ENCODE measurements around the gene WDR88.
"Not testable (repeated sequence)": the region's sequence is repeated elsewhere in the genome, so short reads cannot be mapped to it uniquely, and the experiment has no call there.

- not testable (repeated sequence) for TF ChIP-seq CTCF (conservative IDR thresholded peaks at IDR 0.05; ENCODE audit: low read length); EZH2phosphoT487 (IDR thresholded peaks at IDR 0.05; ENCODE audit: borderline replicate concordance, low read depth, low read length)
Measured at GRCh38 chr19:33209850-33210230, 77.9 kb downstream of the WDR88 start.

Measured in OCI-LY7 (cell line).